GM20000 (cell line): Measurements from ENCODE around the gene NENF.

Experiments
- DNase-seq: peaks from one replicate; pipeline ENCODE4 v3.0.0; 2012; ENCODE audit warnings: low spot score
- CTCF ChIP-seq: IDR thresholded peaks from 2 replicates; pipeline ENCODE4 v1.5.1; 2012; ENCODE audit warnings: mild to moderate bottlenecking, control low read depth; ENCODE audit errors: extremely low read depth, missing control alignments

NENF gene

GRCh38 chr1:212415107-212415841, 17.4 kb upstream of the NENF start:
- no peak for TF ChIP-seq CTCF
- DNase-seq, result peak; percentile 41

GRCh38 chr1:212421165-212421564, 11.6 kb upstream of the NENF start:
- no peak for TF ChIP-seq CTCF
- no peak for DNase-seq

GRCh38 chr1:212423879-212424278, 8.8 kb upstream of the NENF start:
- no peak for TF ChIP-seq CTCF
- no peak for DNase-seq

- no peak for DNase-seq
- no peak for TF ChIP-seq CTCF
These were observed 4.2 kb upstream of the NENF start for GRCh38 chr1:212428496-212428895.

GRCh38 chr1:212430416-212430815, 2.3 kb upstream of the NENF start:
- TF ChIP-seq CTCF, result no peak
- DNase-seq, result no peak

GRCh38 chr1:212430955-212431394, 1.7 kb upstream of the NENF start:
- TF ChIP-seq CTCF, result no peak
- DNase-seq, result no peak

- no peak for TF ChIP-seq CTCF
- no peak for DNase-seq
These were observed 1.1 kb upstream of the NENF start for GRCh38 chr1:212431644-212432043.
